ENCODE measurements around the gene LIN9.

DNA sequence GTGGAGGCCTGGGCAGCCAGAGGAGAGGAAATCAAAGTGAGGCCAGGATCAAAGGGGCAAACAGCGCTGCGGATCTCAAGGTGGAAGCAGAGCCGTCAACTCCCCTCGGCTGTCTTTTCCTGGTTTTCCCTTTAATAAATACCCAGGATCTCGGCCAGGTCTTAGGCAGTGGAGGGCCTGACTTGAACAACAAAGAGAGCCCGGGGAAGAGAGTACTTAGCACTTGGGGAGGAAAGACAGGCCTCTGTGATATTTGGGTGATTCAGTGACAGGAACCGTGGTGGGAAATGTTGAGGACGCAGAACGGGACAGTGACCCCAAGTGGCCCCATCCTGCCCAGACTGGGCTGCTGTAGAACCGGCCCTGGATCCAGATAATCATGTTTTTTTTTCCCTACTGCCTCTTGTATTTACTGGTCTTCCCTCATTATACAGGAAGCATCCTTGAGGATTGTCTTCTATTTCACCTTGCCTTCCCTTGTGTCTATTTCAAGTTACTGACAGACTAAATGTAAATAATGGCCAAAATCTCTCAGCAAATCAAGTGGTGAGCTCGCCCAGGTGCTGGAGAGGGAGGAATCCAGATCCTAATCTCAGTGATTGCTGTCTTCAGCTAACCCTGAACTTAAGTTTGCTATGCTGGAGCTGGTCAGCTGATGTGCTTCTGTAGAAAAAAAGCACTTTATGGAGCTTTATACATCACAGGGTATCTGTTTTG lies 88.3 kb downstream of the LIN9 start:
- TF ChIP-seq, protein P1, sequence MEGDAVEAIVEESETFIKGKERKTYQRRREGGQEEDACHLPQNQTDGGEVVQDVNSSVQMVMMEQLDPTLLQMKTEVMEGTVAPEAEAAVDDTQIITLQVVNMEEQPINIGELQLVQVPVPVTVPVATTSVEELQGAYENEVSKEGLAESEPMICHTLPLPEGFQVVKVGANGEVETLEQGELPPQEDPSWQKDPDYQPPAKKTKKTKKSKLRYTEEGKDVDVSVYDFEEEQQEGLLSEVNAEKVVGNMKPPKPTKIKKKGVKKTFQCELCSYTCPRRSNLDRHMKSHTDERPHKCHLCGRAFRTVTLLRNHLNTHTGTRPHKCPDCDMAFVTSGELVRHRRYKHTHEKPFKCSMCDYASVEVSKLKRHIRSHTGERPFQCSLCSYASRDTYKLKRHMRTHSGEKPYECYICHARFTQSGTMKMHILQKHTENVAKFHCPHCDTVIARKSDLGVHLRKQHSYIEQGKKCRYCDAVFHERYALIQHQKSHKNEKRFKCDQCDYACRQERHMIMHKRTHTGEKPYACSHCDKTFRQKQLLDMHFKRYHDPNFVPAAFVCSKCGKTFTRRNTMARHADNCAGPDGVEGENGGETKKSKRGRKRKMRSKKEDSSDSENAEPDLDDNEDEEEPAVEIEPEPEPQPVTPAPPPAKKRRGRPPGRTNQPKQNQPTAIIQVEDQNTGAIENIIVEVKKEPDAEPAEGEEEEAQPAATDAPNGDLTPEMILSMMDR (IDR thresholded peaks at IDR 0.05; ENCODE audit: insufficient read depth, low read length, poor library complexity, severe bottlenecking): no peak
- TF ChIP-seq EZH2phosphoT487 (conservative IDR thresholded peaks at IDR 0.05; ENCODE audit: low read length): no peak

Measured in SU-DHL-6 (cell line).